Fibroblast of lung (primary cell): ENCODE measurements around the gene CCNB1IP1. TPM values are rescaled to one million over a fixed set of nuclear protein-coding genes. Genes with fewer than 3 reads are reported as not detected.
A peak's percentile ranks its signal among the peaks of the same experiment; 100 is the strongest.

ENCODE experiments used
- DNase-seq, 2 donors: peaks; one replicate each; pipeline versions ENCODE4 v3.0.0 to v3.0.0-alpha.2; 2010; ENCODE audit warnings: low read depth in 2 of 2
- H2AFZ ChIP-seq: 2 replicates; pipeline ENCODE4 v1.5.1; 2012; ENCODE audit warnings: low read length, control low read depth, inconsistent platforms
- H3K27ac ChIP-seq: 2 replicates; pipeline ENCODE4 v1.5.1; 2011; ENCODE audit warnings: low read length, control low read depth; ENCODE audit not compliant: insufficient read depth
- H3K27me3 ChIP-seq: 2 replicates; pipeline ENCODE4 v1.5.1; 2011; ENCODE audit warnings: mild to moderate bottlenecking, low read length; ENCODE audit not compliant: control insufficient read depth, insufficient read depth
- H3K36me3 ChIP-seq: 2 replicates; pipeline ENCODE4 v1.5.1; 2011; ENCODE audit warnings: low read length; ENCODE audit not compliant: control insufficient read depth, insufficient read depth
- H3K4me1 ChIP-seq: 2 replicates; pipeline ENCODE4 v1.5.1; 2011; ENCODE audit warnings: low read length; ENCODE audit not compliant: control insufficient read depth, insufficient read depth; ENCODE audit errors: extremely low read depth
- H3K4me2 ChIP-seq: 2 replicates; pipeline ENCODE4 v1.5.1; 2011; ENCODE audit warnings: low read length, control low read depth; ENCODE audit not compliant: insufficient read depth; ENCODE audit errors: extremely low read depth
- H3K4me3 ChIP-seq, 4 experiments: fragments of 200-600 bp in 1 of 4; sonication (generic) in 1 of 4; replicated peaks in 1 of 4; 2 replicates each; pipeline ENCODE4 v1.5.1; 2011 to 2016; ENCODE audit warnings: low read length in 4 of 4, low read depth in 3 of 4, mild to moderate bottlenecking in 3 of 4, control low read depth in 2 of 4, inconsistent platforms in 1 of 4, mixed read lengths in 1 of 4; ENCODE audit not compliant: insufficient read depth in 1 of 4; ENCODE audit errors: control extremely low read depth in 1 of 4
- H3K79me2 ChIP-seq: 2 replicates; pipeline ENCODE4 v1.5.1; 2012; ENCODE audit warnings: mild to moderate bottlenecking, low read length, inconsistent platforms; ENCODE audit not compliant: control insufficient read depth, insufficient read depth
- H3K9ac ChIP-seq: 2 replicates; pipeline ENCODE4 v1.5.1; 2011; ENCODE audit warnings: mild to moderate bottlenecking, low read length, control low read depth; ENCODE audit not compliant: insufficient read depth
- H3K9me3 ChIP-seq: 2 replicates; pipeline ENCODE4 v1.5.1; 2012; ENCODE audit warnings: low read depth, low read length; ENCODE audit not compliant: control insufficient read depth, insufficient read depth
- H4K20me1 ChIP-seq: 2 replicates; pipeline ENCODE4 v1.5.1; 2011; ENCODE audit warnings: low read length; ENCODE audit not compliant: control insufficient read depth, insufficient read depth; ENCODE audit errors: extremely low read depth
- CTCF ChIP-seq, 2 donors: IDR thresholded peaks in 1 of 2; conservative IDR thresholded peaks in 1 of 2; 1 replicate in 1 of 2; 2 replicates in 1 of 2; pipeline ENCODE4 v1.5.1; 2011 to 2012; ENCODE audit warnings: low read length in 2 of 2, control low read depth in 1 of 2, inconsistent platforms in 1 of 2, low read depth in 1 of 2, mild to moderate bottlenecking in 1 of 2
- EZH2 ChIP-seq: IDR thresholded peaks from 2 replicates; pipeline ENCODE4 v1.5.1; 2012; ENCODE audit warnings: low read length, control low read depth, mild to moderate bottlenecking; ENCODE audit errors: missing control alignments
- polyA plus RNA-seq, 2 donors: library from polyadenylated mRNA; depleted of rRNA in 1 of 2; stranded (reverse) in 1 of 2; unstranded in 1 of 2; fragments of >200 nt; gene quantifications; 2 replicates each; pipeline ENCODE4 v1.2.1, GENCODE V29; 2011 to 2012; ENCODE audit warnings: missing spikeins in 1 of 2
- total RNA-seq: library from RNA; depleted of rRNA; stranded (reverse); fragments of >200 nt; gene quantifications from 2 replicates; pipeline ENCODE4 v1.2.1, GENCODE V29; 2014

CCNB1IP1 gene
- total and polyA plus RNA-seq, 2 donors (not counting 1 experiment from before 2014, with no cell fraction given) = 48.5 to 77.5 TPM

- Histone ChIP-seq H3K4me1 (no peaks in the 10 kb centered on the region), H3K4me2 (no peak overlapping the region), H4K20me1 (no peaks in the 10 kb centered on the region), H3K9ac (no peak overlapping the region), H2AFZ (no peak overlapping the region), H3K27ac (no peak overlapping the region), H3K36me3 (peaks cover 33% of the 10 kb centered on the region), H3K27me3 (no peaks in the 10 kb centered on the region), H3K4me3 (no peak overlapping the region), H3K79me2 (no peaks in the 10 kb centered on the region), H3K9me3 (no peaks in the 10 kb centered on the region)
- TF ChIP-seq EZH2 = no peak
- no peak for TF ChIP-seq CTCF (conservative IDR thresholded peaks at IDR 0.05 in 1 of 2, IDR thresholded peaks at IDR 0.05 in 1 of 2; ENCODE audit: low read depth in 1 of 2, low read length in 2 of 2)
- DNase-seq = no peak
Observed at GRCh38 chr14:20380681-20381080, 47.6 kb upstream of the CCNB1IP1 start.

DNA sequence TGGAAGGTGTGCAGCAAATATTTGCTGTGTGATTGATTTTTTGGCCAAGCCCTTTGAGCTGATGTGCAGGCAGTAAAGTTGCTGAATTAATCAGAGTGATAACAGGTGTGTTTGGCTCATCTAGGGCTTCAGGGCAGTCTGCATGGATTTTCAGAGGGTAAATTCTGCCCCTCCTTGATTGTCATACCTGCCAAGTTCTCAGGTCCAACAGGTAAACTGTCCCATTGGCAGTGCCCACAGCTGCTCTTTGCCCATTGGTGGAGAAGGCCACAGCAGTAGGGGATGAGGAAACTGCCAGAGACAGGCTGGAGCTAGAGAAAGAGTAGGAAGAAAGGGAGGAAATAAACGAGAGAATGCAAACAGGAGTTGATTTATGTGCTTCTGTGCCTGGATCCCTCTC is 46.7 kb upstream of the CCNB1IP1 start:
- no peaks in the 10 kb centered on the region for H3K27me3 ChIP-seq
- H2AFZ ChIP-seq = no peak overlapping the region
- H3K9ac ChIP-seq = no peak overlapping the region
- no peaks in the 10 kb centered on the region for H3K9me3 ChIP-seq
- H3K79me2 ChIP-seq = no peaks in the 10 kb centered on the region
- no peak for DNase-seq
- H4K20me1 ChIP-seq = no peaks in the 10 kb centered on the region
- H3K4me3 ChIP-seq = no peak overlapping the region
- H3K36me3 ChIP-seq = peaks cover 32% of the 10 kb centered on the region
- no peak overlapping the region for H3K4me2 ChIP-seq
- TF ChIP-seq EZH2 (no peak), CTCF (conservative IDR thresholded peaks at IDR 0.05 in 1 of 2, IDR thresholded peaks at IDR 0.05 in 1 of 2; ENCODE audit: low read depth in 1 of 2, low read length in 2 of 2) (no peak)
- no peaks in the 10 kb centered on the region for H3K4me1 ChIP-seq
- H3K27ac ChIP-seq = no peak overlapping the region

DNA sequence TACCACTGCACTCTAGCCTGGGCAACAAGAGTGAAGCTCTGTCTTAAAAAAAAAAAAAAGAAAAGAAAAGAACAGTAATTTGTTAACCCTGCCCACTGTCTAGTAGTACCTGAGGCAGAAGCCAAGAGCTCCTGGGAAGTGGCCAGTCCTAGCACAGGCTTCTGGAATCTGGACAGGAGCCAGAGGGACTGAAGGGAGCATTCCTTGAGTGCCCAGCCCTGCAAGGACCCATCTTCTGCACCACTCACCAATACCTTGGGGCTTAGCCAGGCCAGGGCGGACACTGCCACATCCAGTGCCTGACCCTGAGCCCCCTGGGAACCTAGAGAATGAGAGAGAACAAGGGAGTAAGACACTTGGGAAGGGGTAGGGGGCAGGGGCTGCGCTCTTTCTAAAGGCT is 44.1 kb upstream of the CCNB1IP1 start:
- Histone ChIP-seq H3K4me3 (no peak overlapping the region), H4K20me1 (no peaks in the 10 kb centered on the region), H3K4me1 (no peaks in the 10 kb centered on the region), H3K27me3 (no peaks in the 10 kb centered on the region), H3K27ac (no peak overlapping the region), H3K9ac (no peak overlapping the region), H2AFZ (no peak overlapping the region), H3K79me2 (no peaks in the 10 kb centered on the region), H3K9me3 (no peaks in the 10 kb centered on the region), H3K36me3 (peaks cover 36% of the 10 kb centered on the region), H3K4me2 (no peak overlapping the region)
- TF ChIP-seq EZH2 = no peak
- no peak for TF ChIP-seq CTCF (conservative IDR thresholded peaks at IDR 0.05 in 1 of 2, IDR thresholded peaks at IDR 0.05 in 1 of 2; ENCODE audit: low read depth in 1 of 2, low read length in 2 of 2)
- peak in 1 of 2 donors; percentile 4 for DNase-seq
